Measurements from ENCODE around the gene FAM219A.

Gene FAM219A

GRCh38 chr9:34431667-34432066, 26.7 kb downstream of the FAM219A start:
- Histone ChIP-seq H3K27ac (ENCODE audit: extremely low read depth, low read depth, low read length) (no peak overlapping the region), H3K36me3 (ENCODE audit: control insufficient read depth in 2 of 2, insufficient read depth in 1 of 2, low read length in 2 of 2) (peaks cover 0 to 18% of the 10 kb centered on the region in 2 experiments; a peak in 2 of 3 replicates), H3K4me3 (ENCODE audit: low read depth, low read length) (no peak overlapping the region), H3K4me1 (ENCODE audit: control insufficient read depth, insufficient read depth, low read length) (no peaks in the 10 kb centered on the region), H3K9me3 (ENCODE audit: control insufficient read depth, insufficient read depth, low read depth, low read length) (no peaks in the 10 kb centered on the region)
- TF ChIP-seq ZXDB (tag by site-specific recombination; IDR thresholded peaks at IDR 0.05) = no peak
- TF ChIP-seq KLF9 (tag by site-specific recombination; IDR thresholded peaks at IDR 0.05; ENCODE audit: low read depth) = no peak
- no peak for TF ChIP-seq ZNF391 (tag by site-specific recombination; IDR thresholded peaks at IDR 0.05; ENCODE audit: borderline replicate concordance, low read depth)
- TF ChIP-seq ZNF792 (tag by site-specific recombination; IDR thresholded peaks at IDR 0.05) = no peak
- TF ChIP-seq ZNF155 (tag by site-specific recombination; IDR thresholded peaks at IDR 0.05) = no peak
- ChIA-PET POLR2A (no interaction called here), CTCF (interaction anchor here (0.9 to 4.3 kb wide), 9 partner anchors 8 to 180 kb away, joined by 3 to 33 read pairs (median 7); no protein-coding TSS in a partner anchor)

GRCh38 chr9:34430843-34431437, 27.4 kb downstream of the FAM219A start:
- Histone ChIP-seq H3K27ac (ENCODE audit: extremely low read depth, low read depth, low read length) (no peak overlapping the region), H3K9me3 (ENCODE audit: control insufficient read depth, insufficient read depth, low read depth, low read length) (no peaks in the 10 kb centered on the region), H3K4me1 (ENCODE audit: control insufficient read depth, insufficient read depth, low read length) (no peaks in the 10 kb centered on the region), H3K36me3 (ENCODE audit: control insufficient read depth in 2 of 2, insufficient read depth in 1 of 2, low read length in 2 of 2) (peaks cover 0 to 18% of the 10 kb centered on the region in 2 experiments; a peak in 2 of 3 replicates), H3K4me3 (ENCODE audit: low read depth, low read length) (no peak overlapping the region)
- ChIA-PET POLR2A (no interaction called here), CTCF (interaction anchor here (0.9 to 4.3 kb wide), 6 partner anchors 9 to 180 kb away, joined by 3 to 33 read pairs (median 13); no protein-coding TSS in a partner anchor)
- no peak for TF ChIP-seq ZNF785 (tag by site-specific recombination; IDR thresholded peaks at IDR 0.05)
- no peak for TF ChIP-seq EGR2 (tag by site-specific recombination; IDR thresholded peaks at IDR 0.05; ENCODE audit: low read depth)
- TF ChIP-seq PBX3 (CRISPR knock-in tag; IDR thresholded peaks at IDR 0.05) = no peak
- TF ChIP-seq ZNF513 (tag by site-specific recombination; IDR thresholded peaks at IDR 0.05) = no peak
- TF ChIP-seq ZNF837 (tag by site-specific recombination; IDR thresholded peaks at IDR 0.05) = no peak
- no peak for TF ChIP-seq ZBTB26 (tag by site-specific recombination; optimal IDR thresholded peaks at IDR 0.05)
- no peak for TF ChIP-seq ZNF175 (tag by site-specific recombination; IDR thresholded peaks at IDR 0.05)
- no peak for TF ChIP-seq ZNF830 (tag by site-specific recombination; IDR thresholded peaks at IDR 0.05; ENCODE audit: low read depth)
- no peak for TF ChIP-seq ZNF529 (tag by site-specific recombination; IDR thresholded peaks at IDR 0.05; ENCODE audit: insufficient replicate concordance)
- TF ChIP-seq GLIS1 (tag by site-specific recombination; IDR thresholded peaks at IDR 0.05) = peak; percentile 29; the same call in 1 of the 2 replicates
- TF ChIP-seq ZNF132 (tag by site-specific recombination; IDR thresholded peaks at IDR 0.05; ENCODE audit: borderline replicate concordance) = no peak
- no peak for TF ChIP-seq ZNF664 (tag by site-specific recombination; IDR thresholded peaks at IDR 0.05)
- TF ChIP-seq ZNF404 (tag by site-specific recombination; IDR thresholded peaks at IDR 0.05) = no peak
- no peak for TF ChIP-seq ZFP3 (tag by site-specific recombination; IDR thresholded peaks at IDR 0.05; ENCODE audit: low read depth)
- TF ChIP-seq ZNF707 (tag by site-specific recombination; IDR thresholded peaks at IDR 0.05) = no peak
- TF ChIP-seq ZNF677 (tag by site-specific recombination; IDR thresholded peaks at IDR 0.05) = no peak
- TF ChIP-seq HOXC10 (CRISPR knock-in tag; IDR thresholded peaks at IDR 0.05) = no peak
- TF ChIP-seq ZSCAN4 (tag by site-specific recombination; IDR thresholded peaks at IDR 0.05) = peak; percentile 33; the same call in 1 of the 2 replicates
- TF ChIP-seq REST (tag by site-specific recombination; IDR thresholded peaks at IDR 0.05) = peak; percentile 95
- no peak for TF ChIP-seq ZNF670 (tag by site-specific recombination; IDR thresholded peaks at IDR 0.05; ENCODE audit: low read depth)
- no peak for TF ChIP-seq ZNF544 (tag by site-specific recombination; IDR thresholded peaks at IDR 0.05)

All from HEK293 (cell line).